ENCODE measurements around the gene ATP1A4. TPM values are rescaled to one million over a fixed set of nuclear protein-coding genes. Genes with fewer than 3 reads are reported as not detected.

The ATP1A4 gene
- total RNA-seq, 4 donors from 2014 or later: 0.07 to 0.47 TPM; not detected in 2

DNA sequence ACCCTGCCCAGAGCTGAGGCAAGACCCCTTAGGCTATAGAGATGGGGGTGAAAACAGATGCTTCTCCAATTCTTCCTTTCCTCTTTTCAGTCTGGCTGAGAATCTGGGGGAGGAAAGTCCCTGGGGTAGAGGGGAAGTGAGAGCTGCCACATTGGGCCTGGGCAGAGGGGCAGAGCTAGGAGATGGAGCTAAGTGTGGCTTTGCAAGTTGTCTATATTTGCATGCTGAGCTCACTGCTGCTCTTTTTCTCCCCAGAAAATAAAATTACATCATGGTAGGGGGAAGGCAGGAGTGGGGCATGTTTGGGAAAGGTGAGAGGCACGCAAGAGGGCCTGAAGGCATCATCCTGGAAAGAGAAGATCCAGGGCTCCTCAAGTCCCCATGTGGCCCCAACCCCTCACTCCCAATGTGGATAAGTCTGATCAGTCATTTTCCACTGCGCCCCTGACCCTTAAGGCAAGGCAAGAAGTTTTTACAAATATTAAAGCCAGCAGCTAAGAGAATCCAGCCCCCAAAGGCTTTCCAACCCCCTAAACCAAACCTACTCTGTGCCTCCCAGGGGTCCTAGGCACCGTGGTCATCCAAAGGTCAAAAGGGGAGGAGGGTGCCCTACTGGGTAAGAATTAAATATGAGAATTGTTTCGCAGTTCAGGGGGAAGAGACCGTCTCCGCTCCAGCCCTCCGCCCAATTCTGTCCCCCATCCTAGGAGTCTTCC, 53.3 kb downstream of the ATP1A4 start:
- Histone ChIP-seq H3K4me3 (peak overlapping the region; percentile 73 to 94 (median 86)), H3K36me3 (peaks cover 0 to 6% of the 10 kb centered on the region in 2 donors), H3K27ac (peak overlapping the region; percentile 84 to 93 (median 90)), H3K4me1 (peaks cover 27 to 53% of the 10 kb centered on the region in 2 donors), H3K9me3 (no peaks in the 10 kb centered on the region), H3K27me3 (no peaks in the 10 kb centered on the region)
- in situ Hi-C loops (cut with MboI; ENCODE audit: low sequenced_read_pairs in 4 of 4): no loop called here
- ATAC-seq (no peak), DNase-seq (no peak)
- TF ChIP-seq, protein P1, sequence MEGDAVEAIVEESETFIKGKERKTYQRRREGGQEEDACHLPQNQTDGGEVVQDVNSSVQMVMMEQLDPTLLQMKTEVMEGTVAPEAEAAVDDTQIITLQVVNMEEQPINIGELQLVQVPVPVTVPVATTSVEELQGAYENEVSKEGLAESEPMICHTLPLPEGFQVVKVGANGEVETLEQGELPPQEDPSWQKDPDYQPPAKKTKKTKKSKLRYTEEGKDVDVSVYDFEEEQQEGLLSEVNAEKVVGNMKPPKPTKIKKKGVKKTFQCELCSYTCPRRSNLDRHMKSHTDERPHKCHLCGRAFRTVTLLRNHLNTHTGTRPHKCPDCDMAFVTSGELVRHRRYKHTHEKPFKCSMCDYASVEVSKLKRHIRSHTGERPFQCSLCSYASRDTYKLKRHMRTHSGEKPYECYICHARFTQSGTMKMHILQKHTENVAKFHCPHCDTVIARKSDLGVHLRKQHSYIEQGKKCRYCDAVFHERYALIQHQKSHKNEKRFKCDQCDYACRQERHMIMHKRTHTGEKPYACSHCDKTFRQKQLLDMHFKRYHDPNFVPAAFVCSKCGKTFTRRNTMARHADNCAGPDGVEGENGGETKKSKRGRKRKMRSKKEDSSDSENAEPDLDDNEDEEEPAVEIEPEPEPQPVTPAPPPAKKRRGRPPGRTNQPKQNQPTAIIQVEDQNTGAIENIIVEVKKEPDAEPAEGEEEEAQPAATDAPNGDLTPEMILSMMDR (IDR thresholded peaks at IDR 0.05 in 4 of 5, conservative IDR thresholded peaks at IDR 0.05 in 1 of 5): no peak
- intact Hi-C loops (cut with DNase I; ENCODE audit: low total_unique reads): loop anchor here (5.0 kb wide), 1 partner anchor 102 kb away; no protein-coding TSS in a partner anchor

DNA sequence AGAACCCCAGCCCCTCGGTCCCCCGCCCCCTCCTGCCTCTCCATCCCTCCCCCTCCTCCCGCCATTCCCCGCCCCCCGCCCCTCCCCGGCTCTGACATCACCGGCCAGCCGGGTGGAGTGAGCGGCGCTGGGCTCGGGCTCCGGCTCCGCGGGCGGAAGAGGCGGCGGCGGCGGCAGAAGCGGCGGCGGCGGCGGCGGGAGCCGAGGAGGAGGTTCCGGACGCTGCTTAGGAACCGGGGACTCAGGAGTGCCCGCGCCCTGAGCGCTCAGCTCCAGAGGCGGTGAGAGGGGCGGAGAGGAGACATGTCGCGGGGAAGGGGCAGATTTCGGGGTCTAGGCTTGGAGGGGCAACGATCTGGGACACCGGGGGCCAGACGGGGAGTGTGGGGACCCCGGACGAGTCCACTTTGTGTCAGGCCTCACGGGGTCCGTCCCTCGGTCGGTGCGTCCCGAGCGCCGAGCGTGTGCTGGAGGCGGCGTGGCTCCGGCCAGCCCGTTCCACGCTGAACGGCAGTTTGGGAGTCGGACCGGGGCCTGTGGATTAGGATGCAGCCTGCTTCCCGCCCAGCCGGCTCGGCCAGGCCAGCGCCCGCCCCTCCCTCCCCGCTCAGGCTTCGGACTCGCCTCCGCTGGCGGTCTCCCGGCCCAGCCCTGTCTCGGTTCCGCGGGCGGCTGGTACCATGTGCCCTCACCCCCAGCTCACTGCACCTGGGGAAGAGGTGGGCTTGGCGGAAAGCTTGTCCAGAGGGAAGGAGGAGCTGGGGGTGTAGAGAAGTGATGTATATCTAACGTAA, 54.0 kb downstream of the ATP1A4 start, which contains the start of gene PEA15:
PEA15 (plus strand) TSS at position 143 of the 794 bp plus-strand sequence. CDS start 6,161 bp downstream, outside the sequence.
- Histone ChIP-seq H3K4me3 (peak within 1 kb of the TSS; percentile 73 to 94 (median 86)), H3K36me3 (peaks cover 0 to 6% of the 10 kb centered on the region in 2 donors), H3K9me3 (no peaks in the 10 kb centered on the region), H3K27me3 (no peaks in the 10 kb centered on the region), H3K27ac (peak within 1 kb of the TSS; percentile 84 to 93 (median 90)), H3K4me1 (peaks cover 35 to 61% of the 10 kb centered on the region in 2 donors)
- in situ Hi-C loops (cut with MboI; ENCODE audit: low sequenced_read_pairs in 4 of 4): no loop called here
- intact Hi-C loops (cut with DNase I; ENCODE audit: low total_unique reads): loop anchor here (5.0 kb wide), 1 partner anchor 103 kb away; no protein-coding TSS in a partner anchor
- TF ChIP-seq, protein P1 (IDR thresholded peaks at IDR 0.05 in 4 of 5, conservative IDR thresholded peaks at IDR 0.05 in 1 of 5): no peak
- TF ChIP-seq POLR2A (IDR thresholded peaks at IDR 0.05): peak; percentile 69 to 76
- ATAC-seq (peak; percentile 61 to 66), DNase-seq (peak in 1 of 2 donors; percentile 54)

DNA sequence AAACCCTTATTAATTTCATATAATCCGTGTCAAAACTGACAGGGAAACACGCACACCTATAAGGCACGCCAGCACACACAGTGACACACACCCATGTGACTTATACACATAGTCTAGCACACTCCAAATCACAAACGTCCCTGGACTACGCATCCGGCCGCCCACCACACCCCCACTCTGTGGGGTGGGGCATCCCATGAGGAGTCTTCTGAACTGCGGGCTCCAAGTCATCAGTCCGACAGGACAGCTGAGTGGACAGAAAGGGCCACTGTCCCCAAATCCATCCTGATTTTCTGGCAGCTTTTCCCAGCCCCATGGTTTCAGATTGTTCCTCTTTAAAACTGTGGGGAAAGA, 54.6 kb downstream of the ATP1A4 start:
- no peaks in the 10 kb centered on the region for H3K27me3 ChIP-seq
- H3K27ac ChIP-seq: peak overlapping the region; percentile 84 to 93 (median 90)
- TF ChIP-seq, protein P1 (IDR thresholded peaks at IDR 0.05 in 4 of 5, conservative IDR thresholded peaks at IDR 0.05 in 1 of 5): no peak
- TF ChIP-seq POLR2A (IDR thresholded peaks at IDR 0.05): no peak
- peak overlapping the region; percentile 73 to 94 (median 86) for H3K4me3 ChIP-seq
- peaks cover 40 to 67% of the 10 kb centered on the region in 2 donors for H3K4me1 ChIP-seq
- intact Hi-C loops (cut with DNase I; ENCODE audit: low total_unique reads) (loop anchor here (5.0 kb wide), 1 partner anchor 104 kb away; no protein-coding TSS in a partner anchor), in situ Hi-C loops (cut with MboI; ENCODE audit: low sequenced_read_pairs in 4 of 4) (no loop called here)
- DNase-seq: no peak
- peak; percentile 29 to 46 for ATAC-seq
- H3K9me3 ChIP-seq: no peaks in the 10 kb centered on the region
- H3K36me3 ChIP-seq: peaks cover 0 to 8% of the 10 kb centered on the region in 2 donors

DNA sequence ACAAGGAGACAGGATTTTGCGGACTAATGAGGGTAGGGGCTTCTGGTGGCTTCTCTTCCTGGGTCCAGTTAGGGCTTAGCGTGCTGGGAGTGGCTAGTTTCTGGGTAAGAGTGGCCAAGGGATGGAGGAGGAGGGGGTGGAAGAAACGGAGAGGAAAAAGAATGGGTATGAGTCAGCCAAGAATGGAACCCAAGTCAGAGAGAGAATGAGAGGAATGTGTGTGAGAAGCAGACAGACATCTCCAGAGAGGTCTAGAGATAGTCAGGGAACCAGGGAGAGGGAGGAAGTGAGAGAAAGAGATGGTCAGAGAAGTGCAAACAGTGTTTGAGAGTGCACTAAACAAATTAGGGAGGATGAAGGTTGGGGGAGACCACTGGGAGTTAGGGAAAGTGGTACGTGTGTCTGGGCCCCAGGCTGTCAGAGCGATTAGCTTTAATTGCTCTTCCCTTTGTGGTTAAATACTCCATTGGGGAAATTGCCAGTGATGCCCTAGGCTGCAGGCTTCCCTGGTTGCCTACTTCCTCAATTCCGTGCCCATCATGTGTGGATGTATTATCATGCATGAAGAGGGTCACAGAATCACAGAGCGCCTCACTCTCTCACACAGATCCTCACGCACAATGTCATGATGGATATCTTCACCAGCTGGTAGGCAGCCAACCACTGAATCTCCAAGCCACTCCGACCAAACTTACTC, 55.2 kb downstream of the ATP1A4 start:
- no peak for TF ChIP-seq POLR2A (IDR thresholded peaks at IDR 0.05)
- in situ Hi-C loops (cut with MboI; ENCODE audit: low sequenced_read_pairs in 4 of 4) (no loop called here), intact Hi-C loops (cut with DNase I; ENCODE audit: low total_unique reads) (loop anchor here (5.0 kb wide), 1 partner anchor 104 kb away; no protein-coding TSS in a partner anchor)
- Histone ChIP-seq H3K9me3 (no peaks in the 10 kb centered on the region), H3K4me3 (peak overlapping the region; percentile 73 to 94 (median 86)), H3K27me3 (no peaks in the 10 kb centered on the region), H3K36me3 (peaks cover 0 to 12% of the 10 kb centered on the region in 2 donors), H3K27ac (peak overlapping the region; percentile 84 to 93 (median 90)), H3K4me1 (peaks cover 41 to 68% of the 10 kb centered on the region in 2 donors)
- DNase-seq (no peak), ATAC-seq (no peak)

Measured in gastrocnemius medialis (tissue), 4 donors.